Astrocyte of the hippocampus (primary cell): ENCODE results near the gene FLRT2.

Experiments
- DNase-seq: peaks from one replicate; pipeline ENCODE4 v3.0.0; 2011; ENCODE audit warnings: low read depth, low spot score

Gene FLRT2

GRCh38 chr14:85660243-85660922 lies 130.4 kb downstream of the FLRT2 start:
- DNase-seq: no peak

DNA sequence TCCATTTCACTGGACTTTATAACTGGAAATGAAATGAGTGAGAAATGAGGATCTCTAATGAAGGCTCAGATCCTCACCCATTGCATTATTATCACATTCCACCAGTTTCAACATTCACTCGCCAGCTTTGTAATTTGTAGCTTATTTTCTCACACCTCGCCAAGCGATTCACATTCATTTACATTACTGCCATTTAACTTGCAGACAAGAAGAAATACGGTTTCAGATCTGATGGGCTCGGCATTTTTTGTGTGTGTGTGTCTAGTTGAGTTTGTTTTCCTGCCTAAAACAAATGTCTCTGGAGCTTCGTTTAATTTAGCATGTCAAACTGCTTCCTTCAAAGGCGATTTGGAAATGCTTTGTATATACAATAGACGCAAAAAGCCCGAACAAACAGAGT lies 132.2 kb downstream of the FLRT2 start:
- DNase-seq: no peak

DNA sequence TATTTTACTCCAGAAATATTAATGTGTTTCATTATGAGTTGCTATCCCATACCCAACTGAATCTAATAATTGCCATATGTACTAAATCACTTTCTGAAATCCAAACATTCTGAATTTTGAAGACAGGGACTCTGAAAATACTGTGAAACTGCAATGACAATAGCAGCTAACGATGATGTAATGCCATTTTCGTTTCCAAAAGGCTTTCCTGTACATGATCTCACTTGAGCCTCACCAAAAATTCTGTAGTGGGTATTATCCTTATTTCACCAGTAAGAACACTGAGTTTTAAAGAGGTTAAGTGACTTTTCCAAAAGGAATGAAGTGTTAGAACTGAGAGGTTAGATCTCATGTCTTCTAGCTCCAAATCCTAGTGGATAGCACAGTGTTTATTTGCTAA lies 133.3 kb downstream of the FLRT2 start:
- DNase-seq: no peak

DNA sequence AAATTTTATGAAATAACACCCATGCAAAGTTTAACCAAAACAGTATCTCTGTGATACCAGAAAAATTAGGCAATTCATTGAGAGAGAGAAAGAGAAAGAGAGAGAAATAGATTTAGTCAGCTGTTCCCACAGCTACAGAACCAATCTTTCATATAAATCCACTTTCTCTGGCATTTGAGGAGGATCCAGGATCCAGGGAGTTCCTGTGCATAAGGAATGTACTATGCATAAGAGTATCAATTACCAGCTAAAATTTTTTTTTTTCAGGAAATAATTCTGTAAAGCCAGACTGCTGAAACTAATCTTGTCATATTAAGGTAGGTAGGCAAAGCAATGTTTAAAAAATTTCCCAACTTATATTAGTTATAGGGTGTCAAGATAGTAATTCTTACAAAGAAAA lies 133.7 kb downstream of the FLRT2 start:
- DNase-seq: no peak

DNA sequence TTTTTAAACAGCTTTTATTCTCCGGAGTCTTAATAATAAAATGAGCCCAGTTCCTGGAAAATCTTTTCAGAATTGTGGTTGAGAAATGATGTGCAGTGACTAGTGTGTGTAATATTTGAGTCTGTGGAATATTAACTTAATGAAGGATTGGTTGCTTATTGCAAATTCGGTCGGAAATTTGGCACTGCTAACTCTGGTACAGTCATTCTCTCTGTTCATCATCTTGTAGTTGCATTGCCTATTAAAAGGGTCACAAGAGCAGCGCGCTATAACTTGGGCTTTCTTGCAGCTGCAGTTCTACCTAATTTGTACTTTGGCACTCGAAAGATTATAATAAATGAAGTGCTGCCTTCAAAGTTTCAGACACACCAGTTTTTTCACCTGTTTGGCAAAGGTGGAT lies 146.0 kb downstream of the FLRT2 start:
- DNase-seq: no peak

- no peak for DNase-seq
These were observed 157.0 kb downstream of the FLRT2 start for GRCh38 chr14:85686908-85687307.

- DNase-seq: no peak
These were observed 157.5 kb downstream of the FLRT2 start for GRCh38 chr14:85687456-85687855.

DNA sequence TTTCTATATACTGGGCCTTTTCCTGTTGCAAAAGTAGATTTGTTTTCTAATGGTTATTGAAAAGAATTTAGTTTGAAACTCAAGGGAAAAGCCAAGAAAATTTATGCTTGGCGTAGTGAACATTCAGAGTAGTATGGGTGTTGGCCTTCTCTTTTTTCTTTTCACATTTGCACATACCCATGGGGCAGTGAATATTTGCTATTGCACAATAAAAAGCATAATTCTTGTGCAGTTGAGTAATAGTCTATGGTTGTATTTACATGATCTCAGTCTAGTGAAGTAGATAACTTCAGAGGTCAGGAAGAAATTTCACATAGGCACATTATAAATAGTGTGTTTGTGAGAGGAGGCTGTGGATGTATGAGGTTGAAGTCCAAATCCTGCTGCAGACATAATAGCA lies 158.1 kb downstream of the FLRT2 start:
- DNase-seq: no peak

DNA sequence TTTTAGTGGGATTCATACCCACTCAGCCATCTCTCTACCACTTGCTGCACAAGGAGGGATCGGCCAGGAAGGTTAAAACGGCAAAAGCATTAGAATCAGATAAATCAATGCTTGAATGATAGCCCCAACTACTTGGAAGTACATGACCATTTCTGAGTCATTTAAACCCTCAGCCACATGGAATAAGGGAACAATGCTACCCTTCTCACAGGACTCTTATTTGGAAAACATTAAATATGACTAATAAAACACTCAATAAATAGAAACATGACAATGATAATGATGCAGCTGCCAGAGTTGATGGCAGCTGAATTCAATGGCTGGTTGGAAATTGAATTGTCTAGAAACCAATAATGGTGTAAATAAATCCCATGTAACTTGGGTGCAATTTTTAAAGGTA lies 165.4 kb downstream of the FLRT2 start:
- no peak for DNase-seq

DNA sequence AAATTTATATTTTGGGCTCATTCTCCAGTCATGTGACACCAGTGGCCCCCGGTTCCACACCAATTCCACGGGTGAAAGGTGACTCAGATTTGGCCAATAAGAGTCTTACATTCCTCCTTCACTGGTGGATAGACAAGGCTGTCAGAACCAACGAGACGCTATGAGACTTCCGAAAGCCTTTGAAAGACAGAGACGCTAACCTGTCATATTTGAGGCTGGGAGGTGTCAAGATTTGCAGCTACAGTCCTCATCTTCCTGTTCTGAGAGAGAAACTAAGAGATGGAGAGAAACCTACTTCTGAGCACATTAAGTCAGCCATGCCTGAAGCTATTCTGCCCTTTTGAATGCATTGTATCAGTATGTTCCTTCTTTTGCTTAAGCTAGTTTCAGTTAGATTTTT lies 171.2 kb downstream of the FLRT2 start:
- no peak for DNase-seq

GRCh38 chr14:85701763-85702162 lies 171.8 kb downstream of the FLRT2 start:
- DNase-seq: no peak

DNA sequence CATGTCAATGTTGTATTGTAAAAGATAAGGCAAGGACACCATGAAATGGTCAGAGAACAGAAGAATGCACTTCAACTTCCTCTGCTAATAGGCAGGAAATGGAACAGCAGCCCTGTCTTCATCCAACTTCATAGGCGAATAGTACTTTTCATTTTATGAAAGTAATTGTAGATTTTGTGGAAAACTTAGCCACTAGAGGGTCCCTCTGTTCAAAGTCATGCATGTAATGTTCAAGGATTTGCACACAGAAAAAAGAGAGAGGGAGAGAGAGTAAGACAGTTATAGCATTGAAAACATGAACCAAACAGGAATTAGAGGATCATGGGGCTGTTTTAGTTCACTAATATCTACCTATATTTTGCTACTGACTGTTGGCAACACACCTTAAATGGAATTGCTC lies 172.2 kb downstream of the FLRT2 start:
- no peak for DNase-seq

DNA sequence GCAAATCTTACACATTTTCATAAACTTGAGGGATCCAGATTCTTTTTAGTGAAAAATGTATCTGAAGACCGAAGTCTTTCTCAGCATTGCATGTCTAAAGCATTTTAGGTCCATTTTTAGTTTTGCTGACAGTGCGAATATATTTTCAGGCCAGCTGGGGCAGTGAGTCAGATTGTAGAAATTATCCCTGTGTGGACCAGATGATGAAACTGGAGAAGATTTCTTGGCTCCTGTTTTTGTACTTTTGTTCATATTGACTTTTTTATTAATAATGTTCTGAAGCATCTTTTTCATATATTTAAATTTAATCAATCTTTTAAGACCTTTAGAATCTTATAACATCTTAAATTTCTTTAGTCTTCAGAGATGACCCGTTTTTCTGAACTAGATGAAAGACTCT lies 173.1 kb downstream of the FLRT2 start:
- no peak for DNase-seq
